Calu3 (cell line): Measurements from ENCODE around the gene F12. TPM values are rescaled to one million over a fixed set of nuclear protein-coding genes. Genes with fewer than 3 reads are reported as not detected.

Experiments
- BruUV-seq: library from RNA; stranded (reverse); fragments of 400-500 nt; replicated peaks from 2 replicates; lab custom pipeline; 2021; lab: Mats Ljungman, UMichigan
- CTCF ChIA-PET: fragments of 300-600 bp; sonication (Branson Sonifier 250); formaldehyde crosslinking; loops from one replicate; lab custom pipeline; 2022; ENCODE audit warnings: antibody characterized with exemption; lab: Charles Lee
- DNase-seq: peaks from one replicate; pipeline ENCODE4 v3.0.0; 2022
- H3K27ac Mint-ChIP-seq: one replicate; pipeline ENCODE4 v1.8.0; 2022; ENCODE audit warnings: mixed read lengths; ENCODE audit not compliant: unreplicated experiment
- H3K27me3 Mint-ChIP-seq: one replicate; pipeline ENCODE4 v1.8.0; 2022; ENCODE audit warnings: mixed read lengths; ENCODE audit not compliant: unreplicated experiment
- H3K36me3 Mint-ChIP-seq: one replicate; pipeline ENCODE4 v1.8.0; 2022; ENCODE audit warnings: mild to moderate bottlenecking, moderate library complexity, mixed read lengths; ENCODE audit not compliant: insufficient read depth, unreplicated experiment
- H3K4me1 Mint-ChIP-seq: one replicate; pipeline ENCODE4 v1.8.0; 2022; ENCODE audit warnings: mild to moderate bottlenecking, low read depth, mixed read lengths; ENCODE audit not compliant: unreplicated experiment
- H3K4me3 Mint-ChIP-seq: one replicate; pipeline ENCODE4 v1.8.0; 2022; ENCODE audit warnings: mild to moderate bottlenecking, low read depth, moderate library complexity, mixed read lengths; ENCODE audit not compliant: unreplicated experiment
- H3K9me3 Mint-ChIP-seq: one replicate; pipeline ENCODE4 v1.8.0; 2022; ENCODE audit warnings: low read depth, mixed read lengths; ENCODE audit not compliant: unreplicated experiment
- CTCF ChIP-seq: fragments of 200-600 bp; IDR thresholded peaks from one replicate; pipeline ENCODE4 v1.8.0; 2022; ENCODE audit warnings: antibody characterized with exemption; ENCODE audit not compliant: unreplicated experiment
- intact Hi-C: fragments of 100-400 bp; cut with micrococcal nuclease; formaldehyde crosslinking; loops from one replicate; pipeline ENCODE4 v1.10.0; 2022; ENCODE audit not compliant: unreplicated experiment
- total RNA-seq: library from RNA; stranded (reverse); gene quantifications from 2 replicates; pipeline ENCODE4 v1.2.3, GENCODE V29; 2022

F12 gene
- total RNA-seq, 1 experiment from 2014 or later, result 14.3 TPM

DNA sequence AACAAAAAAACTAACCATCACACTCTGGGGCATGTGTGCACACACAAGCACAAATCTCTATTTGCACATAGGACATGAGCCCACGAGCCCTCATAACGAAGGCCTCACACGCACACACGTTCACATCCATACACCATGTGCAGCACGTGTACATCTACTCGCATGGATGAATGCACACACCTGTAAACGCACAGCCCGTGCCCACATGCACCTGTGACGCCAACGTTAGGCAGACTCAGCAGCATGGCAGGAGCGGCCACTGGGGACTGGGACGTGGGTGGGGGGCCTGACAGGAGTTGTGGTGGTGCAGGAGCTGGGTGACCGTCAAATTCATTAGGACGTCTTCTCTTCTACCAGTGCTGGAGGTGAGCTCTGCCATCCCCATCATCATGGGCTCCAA lies 22.0 kb downstream of the F12 start:
- intact Hi-C loops, result no loop called here
- no peak for TF ChIP-seq CTCF
- H3K9me3 Mint-ChIP-seq, result no peaks in the 10 kb centered on the region
- no peak overlapping the region for H3K4me3 Mint-ChIP-seq
- no peak for DNase-seq
- BruUV-seq, result no TSS peak
- CTCF ChIA-PET, result interaction anchor here (1.0 kb wide), 1 partner anchor 297 kb away, joined by 5 read pairs; no protein-coding TSS in a partner anchor
- H3K27me3 Mint-ChIP-seq, result no peaks in the 10 kb centered on the region
- H3K27ac Mint-ChIP-seq, result no peak overlapping the region
- peaks cover 19% of the 10 kb centered on the region for H3K36me3 Mint-ChIP-seq
- peaks cover 41% of the 10 kb centered on the region for H3K4me1 Mint-ChIP-seq

DNA sequence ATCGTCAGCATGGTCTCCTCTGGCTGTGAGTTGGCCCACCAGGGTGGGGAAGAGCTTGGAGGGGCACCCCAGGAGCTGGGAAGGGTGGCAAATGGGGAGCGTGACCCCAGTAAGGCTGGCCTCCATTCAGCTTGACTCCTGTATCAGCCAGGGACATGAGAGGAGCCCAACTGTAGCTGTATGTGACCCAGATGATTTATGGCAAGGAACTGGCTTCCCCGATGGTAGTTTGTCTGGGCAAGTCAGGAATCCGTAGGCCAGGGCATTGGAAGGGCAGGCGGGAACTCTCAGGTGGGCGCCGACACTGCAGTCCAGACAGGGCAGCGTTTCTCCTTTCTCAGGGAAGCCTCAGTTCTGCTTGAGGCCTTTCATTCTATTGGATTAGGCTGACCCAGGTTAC lies 22.8 kb downstream of the F12 start:
- intact Hi-C loops, result no loop called here
- no peak for DNase-seq

GRCh38 chr5:177385720-177386119 lies 23.6 kb downstream of the F12 start:
- Mint-ChIP-seq H3K36me3 (peaks cover 13% of the 10 kb centered on the region), H3K27me3 (no peaks in the 10 kb centered on the region), H3K9me3 (no peaks in the 10 kb centered on the region), H3K4me3 (no peak overlapping the region), H3K4me1 (peaks cover 36% of the 10 kb centered on the region), H3K27ac (no peak overlapping the region)
- BruUV-seq, result no TSS peak
- intact Hi-C loops, result no loop called here
- DNase-seq, result no peak
- CTCF ChIA-PET, result interaction anchor here (1.1 kb wide), 1 partner anchor 16 kb away, joined by 4 read pairs; no protein-coding TSS in a partner anchor
- TF ChIP-seq CTCF, result no peak

More for the DNA sequence above, 22.8 kb downstream of the F12 start:
- H3K27ac Mint-ChIP-seq, result no peak overlapping the region
- CTCF ChIA-PET, result interaction anchor here (0.5 to 1.1 kb wide), 4 partner anchors 15 to 1317 kb away, joined by 3 to 5 read pairs (median 4); no protein-coding TSS in a partner anchor
- H3K27me3 Mint-ChIP-seq, result no peaks in the 10 kb centered on the region
- H3K9me3 Mint-ChIP-seq, result no peaks in the 10 kb centered on the region
- TF ChIP-seq CTCF, result no peak
- no peak overlapping the region for H3K4me3 Mint-ChIP-seq
- peaks cover 17% of the 10 kb centered on the region for H3K36me3 Mint-ChIP-seq
- H3K4me1 Mint-ChIP-seq, result peaks cover 45% of the 10 kb centered on the region
- no TSS peak for BruUV-seq

DNA sequence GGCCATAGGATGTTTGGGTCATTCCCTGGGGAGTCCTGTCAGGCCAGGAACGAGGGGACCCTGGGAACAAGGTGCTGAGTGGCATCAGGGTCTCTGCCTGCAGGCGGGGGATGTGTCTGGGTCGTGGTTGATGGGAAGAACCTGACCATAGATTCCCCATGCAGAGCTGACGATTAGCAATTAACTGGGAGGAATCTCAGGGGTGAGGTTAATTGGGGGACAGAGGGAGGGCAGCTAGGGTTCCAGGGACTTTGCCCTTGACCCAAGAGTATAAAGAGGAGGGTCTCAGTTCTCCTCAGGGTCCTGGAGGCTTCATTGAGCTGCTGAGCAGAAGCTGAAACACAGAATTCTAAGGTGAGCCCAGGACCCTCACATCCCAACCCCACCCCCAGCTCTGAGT lies 25.2 kb downstream of the F12 start, which contains the start of gene SLC34A1:
Gene SLC34A1 (plus strand): TSS at position 301 of the 400 bp plus-strand sequence. CDS start 1,308 bp downstream, outside the sequence.
- Mint-ChIP-seq H3K27me3 (no peaks in the 10 kb centered on the region), H3K36me3 (peaks cover 13% of the 10 kb centered on the region), H3K9me3 (no peaks in the 10 kb centered on the region), H3K27ac (no peak within 1 kb of the TSS), H3K4me1 (peaks cover 36% of the 10 kb centered on the region), H3K4me3 (no peak within 1 kb of the TSS)
- no peak for TF ChIP-seq CTCF
- no TSS peak for BruUV-seq
- intact Hi-C loops, result no loop called here
- no peak for DNase-seq
- CTCF ChIA-PET, result no interaction called here
